Stimulated activated CD4-positive, alpha-beta T cell treated with anti-CD3 and anti-CD28 coated beads, TNF-alpha, amount 100 ng/mL, for 24 hours (primary cell): ENCODE data around the gene ZMAT5.
A peak's percentile ranks its signal among the peaks of the same experiment; 100 is the strongest.
"Not testable (repeated sequence)": the region's sequence is repeated elsewhere in the genome, so short reads cannot be mapped to it uniquely, and the experiment has no call there.

ENCODE experiments used
- DNase-seq, 3 experiments: peaks; one replicate each; pipeline ENCODE4 v3.0.0-alpha.2; 2020; ENCODE audit warnings: low read depth in 3 of 3

The ZMAT5 gene

GRCh38 chr22:29786031-29786430 is 19.2 kb upstream of the ZMAT5 start:
- DNase-seq = no peak

- DNase-seq = no peak
These were observed 17.9 kb upstream of the ZMAT5 start for GRCh38 chr22:29784451-29785361.

GRCh38 chr22:29782061-29782845 is 15.4 kb upstream of the ZMAT5 start:
- no peak for DNase-seq

- DNase-seq = no peak
These were observed 14.2 kb upstream of the ZMAT5 start for GRCh38 chr22:29780748-29781676.

GRCh38 chr22:29780220-29780619 is 13.4 kb upstream of the ZMAT5 start:
- DNase-seq = no peak

GRCh38 chr22:29773233-29773632 is 6.4 kb upstream of the ZMAT5 start:
- no peak for DNase-seq

GRCh38 chr22:29772170-29772641 is 5.4 kb upstream of the ZMAT5 start:
- DNase-seq = no peak

- DNase-seq = no peak
These were observed 3.0 kb upstream of the ZMAT5 start for GRCh38 chr22:29769723-29770321.

GRCh38 chr22:29768052-29768693 is 1.4 kb upstream of the ZMAT5 start:
- no peak for DNase-seq

- DNase-seq = peak; percentile 88 to 91 (median 89)
These were observed 604 bp upstream of the ZMAT5 start, which contains the start of gene UQCR10 for GRCh38 chr22:29767171-29768051. UQCR10 (plus strand) TSS chr22:29767369; CDS start chr22:29767399, 30 bp downstream.

GRCh38 chr22:29765905-29766631 is 739 bp downstream of the ZMAT5 start:
- peak in 1 of 3 experiments; percentile 10 for DNase-seq

GRCh38 chr22:29762263-29762662 is 4.5 kb downstream of the ZMAT5 start:
- DNase-seq = no peak

- no peak for DNase-seq
These were observed 7.8 kb downstream of the ZMAT5 start for GRCh38 chr22:29758959-29759358.

- DNase-seq = no peak
These were observed 8.7 kb downstream of the ZMAT5 start for GRCh38 chr22:29758068-29758622.

- DNase-seq = no peak
These were observed 9.7 kb downstream of the ZMAT5 start for GRCh38 chr22:29757096-29757495.

- DNase-seq = no peak
These were observed 10.5 kb downstream of the ZMAT5 start for GRCh38 chr22:29756341-29756740.

- no peak for DNase-seq
These were observed 10.9 kb downstream of the ZMAT5 start for GRCh38 chr22:29755889-29756288.

- DNase-seq = not testable (repeated sequence)
These were observed 12.0 kb downstream of the ZMAT5 start for GRCh38 chr22:29754658-29755395.
